Heart left ventricle (tissue), 16 donors: ENCODE measurements around the gene FAM219A. TPM values are rescaled to one million over a fixed set of nuclear protein-coding genes. Genes with fewer than 3 reads are reported as not detected.
A peak's percentile ranks its signal among the peaks of the same experiment; 100 is the strongest.
"Not testable (repeated sequence)": the region's sequence is repeated elsewhere in the genome, so short reads cannot be mapped to it uniquely, and the experiment has no call there.

ENCODE experiments used
- ATAC-seq, 4 donors: fragments of 200-7000 bp; cut with Tn5 transposase; one replicate each; pipeline ENCODE4 v1.9.1; 2020 to 2022; ENCODE audit warnings: moderate library complexity in 4 of 4, mild to moderate bottlenecking in 3 of 4, moderate number of reproducible peaks in 1 of 4
- DNase-seq, 5 donors: peaks; one replicate each; pipeline ENCODE4 v3.0.0-alpha.2; 2020
- H3K27ac ChIP-seq, 12 donors: fragments of 200-600 bp; sonication (generic) in 4 of 12; one replicate each; pipeline versions ENCODE4 v1.5.0 to v1.8.0; 2016 to 2022; ENCODE audit warnings: mild to moderate bottlenecking in 2 of 12
- H3K27me3 ChIP-seq, 9 donors: fragments of 200-600 bp; sonication (generic) in 2 of 9; one replicate each; pipeline versions ENCODE4 v1.5.1 to v1.8.0; 2016 to 2022; ENCODE audit warnings: mild to moderate bottlenecking in 3 of 9
- H3K36me3 ChIP-seq, 9 donors: fragments of 200-600 bp; sonication (generic) in 2 of 9; one replicate each; pipeline versions ENCODE4 v1.5.0 to v1.8.0; 2018 to 2022; ENCODE audit warnings: mild to moderate bottlenecking in 2 of 9
- H3K4me1 ChIP-seq, 12 donors: fragments of 200-600 bp; sonication (generic) in 4 of 12; one replicate each; pipeline versions ENCODE4 v1.5.0 to v1.8.0; 2016 to 2022; ENCODE audit warnings: mild to moderate bottlenecking in 3 of 12
- H3K4me3 ChIP-seq, 12 donors: fragments of 200-600 bp; sonication (generic) in 4 of 12; one replicate each; pipeline versions ENCODE4 v1.5.0 to v1.8.0; 2017 to 2022; ENCODE audit warnings: mild to moderate bottlenecking in 9 of 12, moderate library complexity in 4 of 12
- H3K9me3 ChIP-seq, 12 donors: fragments of 200-600 bp; sonication (generic) in 4 of 12; one replicate each; pipeline versions ENCODE4 v1.5.0 to v1.8.0; 2016 to 2022; ENCODE audit warnings: mild to moderate bottlenecking in 1 of 12
- POLR2A ChIP-seq, 2 donors: fragments of 450-650 bp; IDR thresholded peaks; one replicate each; pipeline ENCODE4 v1.6.1; 2017; ENCODE audit warnings: antibody characterized with exemption in 2 of 2, mild to moderate bottlenecking in 2 of 2, moderate library complexity in 2 of 2
- WGBS, 4 donors: extraction: QIAGEN DNeasy Blood & Tissue Kit in 2 of 4; methylation state at CpG; one replicate each; pipeline versions ENCODE4 v1.1.5 to v1.1.7; 2013 to 2018; 5-methylcytosine and 5-hydroxymethylcytosine counted together
- intact Hi-C, 10 donors: fragments of 100-400 bp; cut with DNase I; formaldehyde crosslinking; loops; one replicate each; pipeline versions ENCODE4 v1.11.1 to v1.14.2; 2022
- polyA plus RNA-seq, 2 donors: library from polyadenylated mRNA; stranded (reverse); fragments of 200-250 nt; gene quantifications; one replicate each; pipeline ENCODE4 v1.2.3, GENCODE V29; 2013
- total RNA-seq, 9 donors: library from RNA; depleted of rRNA in 2 of 9; stranded (reverse); fragments of >200 nt in 2 of 9; fragmentation: NEBNext Ultra II Directional in 3 of 9; extraction: Animal tissue kit (Norgen Biotek cat#: 25700) in 3 of 9; gene quantifications; one replicate each; pipeline versions ENCODE4 v1.1.0 to v1.2.4, GENCODE V29; 2016 to 2023
- TF ChIP-seq, protein P1 (sequence below), 12 donors: fragments of 200-600 bp; sonication (generic) in 4 of 12; IDR thresholded peaks; one replicate each; pipeline versions ENCODE4 v1.5.0 to v1.8.0; 2018 to 2022; ENCODE audit warnings: antibody characterized with exemption in 12 of 12, mild to moderate bottlenecking in 5 of 12
- donor health status: ischemic (EF 13 %, LVEDD 7.1; RV severe dilation, severe dysfunction).
- donor health status: healthy with polysubstance abuse.
- donor health status: DM: no; HTN: yes; CAD: no.
- donor health status: DM: no; HTN: no; CAD: no.
- donor health status: ischemic (EF 25% LVEDD 6.9; RV normal size, moderate dysfunction).
- donor health status: ischemic (EF 25% LVEDD 5.7; RV mildly dilated, moderate dysfunction).
- donor health status: healthy.
- donor health status: DM: yes; HTN: yes; CAD: no.
- donor health status: ischemic (EF 35%, LVEDD 5.7; RV mildly dilated, moderate dysfunction).
- donor health status: nonischemic (EF 11% LVEDD 7.7; RV severe dilation, severe dysfunction).
- donor health status: DM: yes; HTN: yes; CAD: no.
- donor health status: PGD.
- donor health status: ischemic (EF 29% LVEDD 5.4; RV normal size, mild dysfunction).
- donor health status: nonischemic (EF 23%, LVEDD 6.1; RV moderate dilation, normal function).

The FAM219A gene
- total and polyA plus RNA-seq, 11 donors: 12.7 to 39.1 (median 25.9) TPM

DNA sequence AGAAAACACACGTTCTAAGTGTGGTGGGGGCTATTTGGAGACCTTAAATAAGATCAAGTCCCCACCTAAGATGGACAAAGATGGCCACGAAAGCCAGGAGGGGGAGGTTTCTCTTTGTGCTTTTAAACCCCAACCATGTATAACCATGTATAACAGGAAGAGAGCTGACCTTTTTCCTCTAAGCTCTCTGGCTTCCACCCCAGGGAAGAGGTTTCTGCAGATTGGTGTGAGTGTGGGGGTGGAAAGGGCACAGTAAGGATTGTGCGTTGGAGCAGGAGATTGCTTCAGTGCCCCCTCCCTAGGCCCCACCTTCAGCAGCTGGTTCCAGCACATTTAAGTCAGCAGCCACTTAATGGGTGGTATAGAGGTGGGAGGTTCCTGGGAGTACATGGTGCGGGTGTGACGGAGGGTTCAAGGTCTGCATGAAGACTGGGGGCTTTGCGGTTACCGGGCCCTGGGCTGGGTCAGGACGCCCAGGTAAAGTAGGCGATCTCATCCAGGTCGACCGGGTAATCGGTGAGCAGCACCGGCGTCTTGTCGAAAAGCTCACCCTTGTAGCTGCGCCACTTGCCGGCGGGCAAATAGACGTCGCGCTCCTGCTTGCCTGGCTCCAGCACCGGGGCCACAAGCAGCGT is 87.9 kb downstream of the FAM219A start:
- DNase-seq (no peak), ATAC-seq (peak in 1 of 4 donors; percentile 6)
- H3K4me1 ChIP-seq: peaks cover 0 to 15% (median 2%) of the 10 kb centered on the region in 12 donors
- 71 to 83% (median 78%) methylated on average over 16 to 23 of the region's 23 CpGs for WGBS, 4 donors
- TF ChIP-seq, protein P1, sequence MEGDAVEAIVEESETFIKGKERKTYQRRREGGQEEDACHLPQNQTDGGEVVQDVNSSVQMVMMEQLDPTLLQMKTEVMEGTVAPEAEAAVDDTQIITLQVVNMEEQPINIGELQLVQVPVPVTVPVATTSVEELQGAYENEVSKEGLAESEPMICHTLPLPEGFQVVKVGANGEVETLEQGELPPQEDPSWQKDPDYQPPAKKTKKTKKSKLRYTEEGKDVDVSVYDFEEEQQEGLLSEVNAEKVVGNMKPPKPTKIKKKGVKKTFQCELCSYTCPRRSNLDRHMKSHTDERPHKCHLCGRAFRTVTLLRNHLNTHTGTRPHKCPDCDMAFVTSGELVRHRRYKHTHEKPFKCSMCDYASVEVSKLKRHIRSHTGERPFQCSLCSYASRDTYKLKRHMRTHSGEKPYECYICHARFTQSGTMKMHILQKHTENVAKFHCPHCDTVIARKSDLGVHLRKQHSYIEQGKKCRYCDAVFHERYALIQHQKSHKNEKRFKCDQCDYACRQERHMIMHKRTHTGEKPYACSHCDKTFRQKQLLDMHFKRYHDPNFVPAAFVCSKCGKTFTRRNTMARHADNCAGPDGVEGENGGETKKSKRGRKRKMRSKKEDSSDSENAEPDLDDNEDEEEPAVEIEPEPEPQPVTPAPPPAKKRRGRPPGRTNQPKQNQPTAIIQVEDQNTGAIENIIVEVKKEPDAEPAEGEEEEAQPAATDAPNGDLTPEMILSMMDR (IDR thresholded peaks at IDR 0.05): no peak
- TF ChIP-seq POLR2A (IDR thresholded peaks at IDR 0.05): no peak
- peaks cover 0 to 23% (median 6%) of the 10 kb centered on the region in 9 donors for H3K36me3 ChIP-seq
- peaks cover 0 to 9% (median 0%) of the 10 kb centered on the region in 9 donors for H3K27me3 ChIP-seq
- no peaks in the 10 kb centered on the region for H3K9me3 ChIP-seq
- no peak overlapping the region for H3K27ac ChIP-seq
- peak overlapping the region in 2 of 12 donors; percentile 21 to 28 for H3K4me3 ChIP-seq
- intact Hi-C loops: no loop called here

DNA sequence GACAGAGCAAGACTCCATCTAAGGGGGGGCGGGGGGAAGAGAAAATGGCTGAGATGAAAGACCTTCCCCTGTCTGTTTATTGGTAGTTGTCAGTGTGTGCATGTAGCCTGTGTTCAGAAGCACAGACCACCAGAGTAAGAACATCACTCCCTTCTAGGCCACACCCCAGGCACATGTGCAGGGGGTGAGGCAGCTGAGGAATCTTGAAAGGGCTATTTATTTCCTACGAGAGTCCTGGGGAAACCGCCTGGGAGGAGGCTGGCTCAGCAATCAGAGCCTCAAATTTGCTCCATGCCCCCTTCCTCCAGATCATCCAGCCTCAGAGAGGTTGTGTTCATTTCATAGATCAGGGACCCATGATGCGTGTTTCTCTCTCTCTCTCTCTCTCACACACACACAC is 88.7 kb downstream of the FAM219A start:
- TF ChIP-seq, protein P1 (IDR thresholded peaks at IDR 0.05): no peak
- TF ChIP-seq POLR2A (IDR thresholded peaks at IDR 0.05): no peak
- intact Hi-C loops: no loop called here
- Histone ChIP-seq H3K27me3 (peaks cover 0 to 9% (median 0%) of the 10 kb centered on the region in 9 donors), H3K36me3 (peaks cover 0 to 23% (median 6%) of the 10 kb centered on the region in 9 donors), H3K27ac (no peak overlapping the region), H3K4me1 (peaks cover 0 to 13% (median 4%) of the 10 kb centered on the region in 12 donors), H3K9me3 (no peaks in the 10 kb centered on the region), H3K4me3 (no peak overlapping the region)
- DNase-seq (no peak), ATAC-seq (no peak)
- 93 to 98% (median 97%) methylated on average over 4 of the region's 4 CpGs for WGBS, 4 donors

DNA sequence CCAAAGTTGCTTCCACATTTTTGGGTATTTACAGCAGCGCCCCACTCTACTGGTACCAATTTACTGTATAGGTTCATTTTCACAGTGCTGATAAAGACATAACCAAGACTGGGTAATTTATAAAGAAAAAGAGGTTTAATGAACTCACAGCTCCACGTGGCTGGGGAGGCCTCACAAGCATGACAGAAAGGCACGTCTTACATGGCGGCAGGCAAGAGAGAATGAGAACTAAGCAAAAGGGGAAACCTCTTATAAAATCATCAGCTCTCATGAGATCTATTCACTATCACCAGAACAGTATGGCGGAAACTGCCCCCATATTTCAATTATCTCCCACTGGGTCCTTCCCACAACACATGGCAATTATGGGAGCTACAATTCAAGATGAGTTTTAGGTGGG is 89.6 kb downstream of the FAM219A start:
- WGBS, 4 donors: 96 to 99% (median 98%) methylated on average over 5 of the region's 5 CpGs
- H3K4me1 ChIP-seq: peaks cover 0 to 19% (median 10%) of the 10 kb centered on the region in 12 donors
- H3K27ac ChIP-seq, H3K4me3 ChIP-seq, DNase-seq, H3K27me3 ChIP-seq, intact Hi-C loops, H3K9me3 ChIP-seq, ATAC-seq: not testable (repeated sequence)
- H3K36me3 ChIP-seq: peaks cover 0 to 23% (median 6%) of the 10 kb centered on the region in 9 donors

DNA sequence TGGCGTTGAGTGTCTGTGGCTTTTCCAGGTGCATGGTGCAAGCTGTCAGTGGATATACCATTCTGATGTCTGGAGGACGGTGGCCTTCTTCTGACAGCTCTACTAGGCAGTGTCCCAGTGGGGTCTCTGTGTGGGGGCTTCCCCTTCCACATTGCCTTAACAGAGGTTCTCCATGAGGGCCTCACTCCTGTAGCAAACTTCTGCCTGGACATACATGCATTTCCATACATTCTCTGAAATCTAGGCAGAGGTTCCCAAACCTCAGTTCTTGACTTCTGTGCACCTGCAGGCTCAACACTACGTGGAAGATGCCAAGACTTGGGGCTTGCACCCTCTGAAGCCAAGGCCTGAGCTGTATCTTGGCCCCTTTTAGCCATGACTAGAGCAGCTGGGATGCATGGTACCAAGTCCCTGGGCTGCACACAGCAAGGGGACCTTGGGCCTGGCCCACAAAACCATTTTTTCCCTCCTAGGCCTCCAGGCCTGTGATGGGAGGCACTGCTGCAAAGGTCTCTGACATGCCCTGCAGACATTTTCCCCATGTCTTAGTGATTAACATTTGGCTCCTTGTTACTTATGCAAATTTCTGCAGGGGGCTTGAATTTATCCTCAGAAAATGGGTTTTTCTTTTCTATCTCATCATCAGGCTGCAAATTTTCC is 90.5 kb downstream of the FAM219A start:
- H3K4me3 ChIP-seq, DNase-seq, H3K9me3 ChIP-seq, ATAC-seq, H3K27me3 ChIP-seq, intact Hi-C loops, H3K27ac ChIP-seq: not testable (repeated sequence)
- 85 to 99% (median 94%) methylated on average over 2 to 3 of the region's 3 CpGs for WGBS, 4 donors
- Histone ChIP-seq H3K36me3 (peaks cover 0 to 23% (median 6%) of the 10 kb centered on the region in 9 donors), H3K4me1 (peaks cover 0 to 26% (median 15%) of the 10 kb centered on the region in 12 donors)

DNA sequence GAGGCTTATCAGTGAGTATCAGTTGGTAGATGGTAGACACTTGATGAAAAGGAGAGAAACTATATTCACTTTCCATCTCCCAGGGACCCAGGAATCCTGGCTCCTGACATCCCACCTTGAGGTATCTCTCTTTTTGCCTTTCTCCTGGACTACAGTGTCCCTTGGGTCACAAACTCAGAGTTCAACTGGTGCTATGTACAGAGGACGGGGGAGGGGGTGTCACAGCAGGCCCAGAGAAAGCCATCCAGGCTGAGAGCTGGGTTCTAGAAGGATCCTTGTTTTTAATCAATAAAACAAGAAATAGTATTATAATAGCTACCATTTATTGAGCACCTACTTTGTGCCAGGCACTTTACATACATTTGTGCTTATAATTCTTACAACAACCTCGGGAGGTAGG is 92.0 kb downstream of the FAM219A start:
- intact Hi-C loops: no loop called here
- peaks cover 0 to 15% (median 0%) of the 10 kb centered on the region in 9 donors for H3K36me3 ChIP-seq
- TF ChIP-seq, protein P1 (IDR thresholded peaks at IDR 0.05): no peak
- no peak for TF ChIP-seq POLR2A (IDR thresholded peaks at IDR 0.05)
- WGBS, 4 donors: 89 to 96% (median 92%) methylated on average over 2 of the region's 2 CpGs
- no peaks in the 10 kb centered on the region for H3K9me3 ChIP-seq
- DNase-seq: no peak
- ATAC-seq: no peak
- no peak overlapping the region for H3K27ac ChIP-seq
- H3K4me1 ChIP-seq: peaks cover 0 to 25% (median 15%) of the 10 kb centered on the region in 12 donors
- no peak overlapping the region for H3K4me3 ChIP-seq
- H3K27me3 ChIP-seq: no peaks in the 10 kb centered on the region
